NCI-H2107 treated with DMSO at 0.1 percent for 48 hours (cell line): Measurements from ENCODE around the gene PROK1.
"Not testable (repeated sequence)": the region's sequence is repeated elsewhere in the genome, so short reads cannot be mapped to it uniquely, and the experiment has no call there.

Source experiments
- DNase-seq: peaks from one replicate; lab custom pipeline; 2025; ENCODE audit not compliant: unreplicated experiment; lab: John Stamatoyannopoulos, UW

Gene PROK1

GRCh38 chr1:110450929-110451328, at the start of gene PROK1:
PROK1 (plus strand) TSS chr1:110451149; CDS start chr1:110451217, 68 bp downstream.
- DNase-seq, result no peak

- DNase-seq, result no peak
Measured at GRCh38 chr1:110403805-110404204, 47.1 kb upstream of the PROK1 start.

- no peak for DNase-seq
Measured at GRCh38 chr1:110404401-110404800, 46.5 kb upstream of the PROK1 start.

- not testable (repeated sequence) for DNase-seq
Measured at GRCh38 chr1:110406407-110406806, 44.5 kb upstream of the PROK1 start.

- DNase-seq, result peak; percentile 79
Measured at GRCh38 chr1:110407260-110408210, 43.4 kb upstream of the PROK1 start, which contains the start of gene LAMTOR5. LAMTOR5 (minus strand) TSS chr1:110407694; CDS start chr1:110407620, 74 bp downstream.

GRCh38 chr1:110408488-110408887, 42.5 kb upstream of the PROK1 start:
- DNase-seq, result no peak

- DNase-seq, result no peak
Measured at GRCh38 chr1:110409316-110409715, 41.6 kb upstream of the PROK1 start.

- no peak for DNase-seq
Measured at GRCh38 chr1:110411173-110411735, 39.7 kb upstream of the PROK1 start.

GRCh38 chr1:110412576-110412975, 38.4 kb upstream of the PROK1 start:
- DNase-seq, result peak; percentile 47

- not testable (repeated sequence) for DNase-seq
Measured at GRCh38 chr1:110413045-110413444, 37.9 kb upstream of the PROK1 start.

GRCh38 chr1:110418729-110419128, 32.2 kb upstream of the PROK1 start:
- no peak for DNase-seq

GRCh38 chr1:110420023-110420662, 30.8 kb upstream of the PROK1 start:
- no peak for DNase-seq

- no peak for DNase-seq
Measured at GRCh38 chr1:110420874-110421793, 29.8 kb upstream of the PROK1 start.

- DNase-seq, result no peak
Measured at GRCh38 chr1:110424699-110425611, 26.0 kb upstream of the PROK1 start.

- DNase-seq, result no peak
Measured at GRCh38 chr1:110425612-110426152, 25.3 kb upstream of the PROK1 start.

GRCh38 chr1:110426854-110427253, 24.1 kb upstream of the PROK1 start:
- no peak for DNase-seq

GRCh38 chr1:110428946-110429345, 22.0 kb upstream of the PROK1 start:
- no peak for DNase-seq

- DNase-seq, result no peak
Measured at GRCh38 chr1:110430366-110430765, 20.6 kb upstream of the PROK1 start.

- DNase-seq, result no peak
Measured at GRCh38 chr1:110430901-110431300, 20.0 kb upstream of the PROK1 start.
